SW 1271 (cell line): ENCODE data around the gene TREX2.
"Not testable (repeated sequence)": the region's sequence is repeated elsewhere in the genome, so short reads cannot be mapped to it uniquely, and the experiment has no call there.

Source experiments
- DNase-seq, 2 experiments: peaks; one replicate each; lab custom pipeline; 2025; lab: John Stamatoyannopoulos, UW

The TREX2 gene

DNA sequence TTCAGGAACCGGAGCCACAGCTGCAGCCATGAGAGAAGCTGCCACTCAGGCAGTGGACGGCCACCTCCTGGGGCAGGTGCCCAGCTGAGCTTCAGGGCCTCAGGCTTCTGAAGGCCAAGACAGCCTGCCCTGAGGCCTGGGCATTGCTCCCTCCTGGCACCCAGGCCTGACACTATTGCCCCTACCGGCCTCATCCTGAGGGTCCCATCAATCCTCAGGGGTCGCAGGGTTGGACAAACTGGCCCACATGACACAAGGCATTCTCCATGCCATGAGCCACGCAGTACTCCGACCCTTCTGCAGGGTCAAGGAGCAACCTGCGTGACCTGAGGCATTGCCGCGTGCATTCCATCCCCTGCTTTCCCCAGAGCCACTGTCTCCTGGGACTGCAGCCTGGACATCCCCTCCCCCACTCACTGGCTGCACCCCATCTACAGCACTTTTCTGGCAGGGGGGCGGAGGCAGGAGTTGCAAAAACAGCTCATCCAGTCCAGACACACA is 37.6 kb downstream of the TREX2 start:
- no peak for DNase-seq

DNA sequence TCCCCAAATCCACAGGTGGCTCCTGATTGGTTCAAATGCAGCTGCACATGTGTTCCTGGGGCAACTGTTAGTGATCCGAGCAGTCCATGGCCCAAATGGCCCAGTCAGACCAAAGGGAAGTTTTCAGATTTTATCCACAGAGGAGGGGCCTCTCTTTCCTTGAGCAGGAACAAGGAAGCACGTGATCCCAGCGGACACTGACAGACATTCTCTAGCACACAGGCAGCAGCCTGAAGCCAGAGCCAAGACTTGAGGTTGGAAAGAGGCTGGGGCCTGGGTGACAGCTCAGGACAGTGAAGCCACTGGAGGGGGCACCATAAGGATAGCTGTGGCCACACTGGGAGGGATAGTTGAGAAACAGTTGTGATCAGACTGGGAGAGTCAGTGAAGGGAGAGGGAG is 38.1 kb downstream of the TREX2 start:
- no peak for DNase-seq

DNA sequence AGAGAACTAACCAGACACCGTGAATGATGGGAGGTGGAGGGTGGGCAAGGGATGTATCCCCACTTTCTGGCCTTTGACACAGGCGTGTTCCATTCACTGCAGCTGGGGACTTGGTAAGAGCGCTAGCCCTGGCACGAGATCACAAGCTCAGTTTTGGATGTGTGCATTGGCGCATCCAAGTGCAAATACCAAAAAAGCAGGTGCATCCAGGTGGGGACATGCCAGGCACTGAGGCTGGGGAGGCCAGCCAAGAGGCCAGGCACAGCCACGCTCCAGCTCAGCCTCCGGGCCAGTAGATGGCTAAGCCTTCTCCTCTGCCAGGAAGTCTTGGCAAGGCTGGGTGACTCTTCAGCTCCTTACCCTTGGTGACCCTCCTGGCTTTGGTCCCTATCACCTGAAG is 39.0 kb downstream of the TREX2 start:
- DNase-seq, result no peak

DNA sequence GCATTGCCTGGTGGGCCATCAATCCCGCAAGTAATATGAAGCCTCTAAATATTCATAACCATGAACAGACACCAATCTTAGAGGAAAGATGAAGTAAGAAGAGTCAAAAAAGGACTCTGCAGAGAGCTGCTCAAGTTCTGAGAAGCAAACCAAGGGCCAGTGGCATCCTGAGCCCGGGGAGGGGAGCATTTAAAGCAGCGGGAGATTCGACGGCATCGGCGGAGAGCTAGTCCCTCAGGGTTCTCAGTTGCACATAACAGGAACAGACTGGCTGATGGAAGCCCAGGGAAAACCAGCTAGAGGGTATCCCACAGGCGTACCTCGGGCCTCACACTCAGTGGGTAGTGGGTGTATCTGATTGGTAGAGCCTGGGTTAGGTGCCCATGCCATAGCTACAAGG is 39.8 kb downstream of the TREX2 start:
- DNase-seq, result no peak

DNA sequence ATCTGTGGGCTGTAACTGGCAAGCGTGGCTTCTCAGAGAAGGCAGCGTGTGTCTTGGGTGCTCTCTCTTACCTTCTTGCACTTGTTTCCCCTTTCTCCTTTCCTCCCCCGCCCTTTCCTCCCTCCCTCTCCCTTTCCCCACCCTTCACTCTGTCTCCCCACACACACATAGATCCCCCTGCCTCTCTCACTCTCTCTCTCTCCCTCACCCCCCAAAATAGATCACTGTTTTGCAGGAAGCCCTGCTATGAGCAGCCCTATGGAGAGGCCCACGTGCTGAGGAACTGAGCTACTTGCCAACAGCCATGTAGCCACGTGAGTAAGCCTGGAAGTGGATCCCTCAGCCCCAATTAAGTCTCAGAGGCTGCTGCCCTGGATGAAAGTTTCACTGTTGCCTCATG is 40.4 kb downstream of the TREX2 start:
- DNase-seq, result no peak

DNA sequence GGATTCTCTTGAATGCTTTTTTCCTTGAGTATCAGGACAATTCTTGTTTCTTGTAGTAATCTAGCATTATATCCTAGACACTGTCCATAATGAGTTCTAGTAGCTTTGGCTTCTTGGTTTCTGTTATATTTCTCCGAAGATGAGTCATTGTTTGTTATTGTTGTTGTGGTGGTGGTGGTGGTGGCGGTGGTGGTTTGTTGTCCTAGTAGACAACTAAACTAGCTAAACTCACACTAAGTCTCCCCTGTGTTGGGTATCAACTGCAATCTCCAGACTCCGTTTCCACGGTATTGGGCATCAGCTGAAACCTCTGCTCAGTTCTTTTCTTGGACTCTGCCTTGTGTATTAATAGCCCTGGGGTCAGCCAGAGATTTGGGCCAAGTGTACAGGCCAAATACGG is 41.5 kb downstream of the TREX2 start:
- DNase-seq, result not testable (repeated sequence)

DNA sequence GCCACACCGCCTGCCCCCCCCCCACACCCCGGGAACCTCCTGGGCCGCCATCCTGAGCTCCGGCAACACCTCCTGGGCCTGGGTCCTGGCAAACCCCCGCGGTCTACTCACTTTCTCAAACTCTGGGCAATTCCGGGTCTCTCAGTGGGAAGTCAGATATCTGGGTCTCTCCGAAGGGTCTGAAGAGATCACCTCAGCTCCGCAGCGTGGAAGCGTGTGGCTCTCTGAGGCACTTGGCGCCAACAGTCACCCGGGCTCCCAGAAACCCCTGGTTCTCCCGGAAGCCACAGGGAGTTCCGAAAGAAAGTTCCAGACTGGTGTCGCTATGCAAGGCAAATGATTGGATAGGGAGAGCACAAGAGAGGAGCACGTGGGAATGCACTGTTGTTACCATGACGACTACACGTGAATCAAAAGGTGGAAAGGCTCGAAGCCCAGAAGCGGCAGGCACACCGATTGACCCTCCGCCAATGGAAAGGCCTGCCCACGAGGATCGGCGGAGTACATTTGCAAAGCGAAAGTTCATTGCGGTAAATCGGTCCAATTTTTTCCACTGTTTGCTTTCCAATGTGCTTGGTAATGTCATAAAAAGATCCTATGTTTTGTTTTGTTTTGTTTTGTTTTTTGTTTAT is 44.6 kb downstream of the TREX2 start, which contains the start of gene PNMA6E:
PNMA6E (minus strand) TSS at position 218 of the 632 bp plus-strand sequence. CDS start 2,501 bp downstream, outside the sequence.
- DNase-seq, result no peak

DNA sequence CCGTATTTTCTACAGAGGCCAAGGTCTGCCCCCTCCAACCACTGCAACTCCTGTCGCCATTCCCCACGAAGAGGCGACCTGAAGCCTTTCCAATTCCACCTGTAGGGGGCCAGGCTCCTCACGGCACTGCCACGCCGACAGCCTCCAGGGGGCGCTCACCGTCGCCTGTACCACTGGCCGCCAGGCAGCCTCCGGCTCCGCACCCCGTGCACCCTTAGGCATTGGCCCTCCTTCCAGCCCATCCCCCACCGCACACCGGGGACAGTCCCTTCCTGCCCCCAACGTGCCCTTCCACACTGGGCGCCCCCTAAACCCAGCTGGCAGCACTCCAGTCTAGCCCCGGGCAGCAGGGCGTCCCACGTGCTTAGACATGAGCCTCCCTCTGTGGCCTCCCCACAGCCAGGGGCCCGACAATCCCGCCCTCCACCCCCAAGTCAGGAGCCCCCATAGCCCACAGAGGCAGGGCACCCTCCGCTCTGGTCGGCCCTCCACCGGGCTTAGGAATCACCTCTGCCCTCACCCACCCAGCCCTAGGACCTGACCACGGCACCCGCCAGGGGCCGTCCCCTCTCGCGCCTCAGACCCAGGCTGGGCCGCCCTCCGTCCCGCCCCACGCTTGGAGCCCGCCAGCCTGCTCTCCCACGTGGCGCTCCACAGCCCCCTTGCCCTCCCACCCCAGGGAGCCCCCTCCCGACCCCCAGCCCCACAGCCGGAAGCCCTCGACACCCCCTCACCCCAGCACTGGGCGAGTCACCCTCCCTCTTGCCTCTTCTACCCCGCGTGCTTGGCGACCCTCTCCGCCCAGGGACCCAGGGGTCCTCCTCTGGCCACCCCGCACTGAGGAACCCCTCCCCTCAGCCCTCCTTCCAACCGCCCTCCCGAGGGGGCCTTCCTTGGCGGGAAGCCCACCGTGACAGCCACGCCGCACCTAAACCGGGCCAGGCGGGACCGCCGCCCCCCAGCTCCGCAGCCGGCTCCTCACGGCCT is 45.4 kb downstream of the TREX2 start:
- DNase-seq, result peak in 1 of 2 experiments; percentile 18

DNA sequence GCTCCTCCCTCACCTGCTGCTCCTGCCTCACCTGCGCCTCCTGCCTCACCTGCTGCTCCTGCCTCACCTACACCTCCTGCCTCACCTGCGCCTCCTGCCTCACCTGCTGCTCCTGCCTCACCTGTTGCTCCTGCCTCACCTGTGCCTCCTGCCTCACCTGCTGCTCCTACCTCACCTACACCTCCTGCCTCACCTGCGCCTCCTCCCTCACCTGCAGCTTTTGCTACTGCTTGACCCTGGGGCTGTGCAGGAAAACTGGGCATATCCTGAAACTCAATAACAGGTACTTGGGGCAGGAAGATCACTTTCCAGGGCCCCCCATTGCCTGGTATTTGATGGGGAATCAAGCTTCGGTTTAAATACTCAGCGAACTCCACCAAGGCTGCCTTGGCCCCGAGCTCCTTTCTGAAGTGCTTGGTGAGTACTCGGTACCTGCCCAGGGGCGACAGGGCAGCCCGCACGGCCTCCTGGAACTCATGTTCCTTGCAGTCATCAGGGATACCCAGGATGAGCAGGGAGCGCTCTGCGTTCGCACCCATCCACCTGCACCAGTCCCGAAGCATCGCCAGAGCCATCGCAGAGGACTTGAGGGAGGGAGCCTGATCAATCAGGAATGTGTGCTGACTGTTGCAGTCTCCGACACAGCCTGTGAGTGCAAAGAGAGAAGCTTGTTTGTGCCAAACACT is 47.4 kb downstream of the TREX2 start:
- DNase-seq, result no peak

DNA sequence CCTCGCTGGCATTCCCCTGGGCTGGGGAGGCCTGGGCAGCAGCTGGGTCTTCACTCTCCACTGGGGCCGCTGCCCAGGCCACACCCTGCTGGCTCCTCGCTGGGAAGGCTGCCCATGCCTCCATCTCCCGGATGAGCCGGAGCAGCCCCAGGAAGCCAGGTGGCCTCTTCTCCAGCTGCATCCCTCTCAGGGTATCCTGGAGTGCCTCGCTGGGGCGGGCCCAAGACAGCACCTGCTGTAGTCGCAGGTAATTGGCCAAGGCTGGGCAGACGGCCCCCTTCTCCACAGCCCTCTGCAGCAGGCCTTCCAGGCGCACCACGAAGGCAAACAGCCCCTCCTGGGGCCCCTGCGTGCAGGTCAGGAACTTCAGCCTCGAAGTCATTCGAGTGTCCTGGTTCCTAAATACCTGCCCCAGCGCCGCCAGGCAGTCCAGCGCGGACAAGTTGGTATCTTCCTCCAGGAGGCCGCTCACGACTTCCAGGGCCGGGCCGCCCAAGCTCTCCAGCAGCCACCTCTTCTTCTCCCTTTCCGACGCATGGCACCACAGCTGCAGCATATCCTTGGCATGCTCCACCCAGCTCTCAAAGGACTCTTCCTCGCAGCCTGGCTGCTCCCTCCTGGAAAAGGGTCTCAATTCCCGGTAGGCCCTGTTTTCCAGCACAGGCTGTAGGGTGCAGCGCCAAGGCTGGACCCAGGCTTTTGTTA is 48.4 kb downstream of the TREX2 start:
- DNase-seq, result no peak

DNA sequence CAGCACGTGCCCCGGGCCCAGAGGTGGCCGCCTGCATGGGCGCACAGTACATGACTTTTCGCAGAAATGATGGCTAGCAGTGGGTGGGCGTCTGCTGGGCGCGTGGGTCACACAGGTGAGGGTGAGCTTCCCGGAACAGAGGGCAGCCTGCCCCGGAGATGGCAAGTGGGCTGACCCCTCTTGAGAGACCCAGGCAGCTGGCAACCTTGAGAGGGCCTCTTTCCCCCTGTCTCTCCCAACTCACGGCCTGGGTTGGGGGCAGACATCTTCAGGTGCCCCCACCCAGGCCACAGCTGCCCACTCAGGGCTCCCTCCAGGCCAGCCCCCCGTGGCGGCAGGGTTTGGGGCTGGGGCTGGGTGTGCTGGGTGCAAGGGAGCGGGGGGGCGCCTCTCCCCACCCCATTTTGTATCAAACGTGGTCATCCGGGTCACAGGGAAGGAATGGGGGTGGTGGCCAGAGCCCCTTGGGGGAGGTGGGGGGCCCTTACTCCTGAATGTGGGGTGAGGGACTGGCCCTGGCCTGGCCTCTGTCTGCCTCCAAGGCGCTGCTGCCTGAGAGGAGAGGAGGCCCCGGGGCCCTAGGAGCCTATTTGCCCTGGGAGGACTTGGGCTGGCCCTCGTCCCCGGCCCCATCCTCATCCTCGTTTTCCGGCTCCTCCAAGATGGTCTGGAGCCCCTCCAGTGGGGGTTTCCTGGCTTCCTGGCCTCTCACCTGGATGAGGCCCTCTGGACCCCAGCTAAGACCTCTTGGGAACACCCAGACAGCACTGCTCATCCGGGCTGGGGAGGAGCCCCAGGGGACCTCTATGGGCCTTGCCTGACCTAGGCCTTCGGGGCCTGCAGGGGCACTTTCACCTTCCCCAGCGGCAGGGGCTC is 49.3 kb downstream of the TREX2 start:
- no peak for DNase-seq

DNA sequence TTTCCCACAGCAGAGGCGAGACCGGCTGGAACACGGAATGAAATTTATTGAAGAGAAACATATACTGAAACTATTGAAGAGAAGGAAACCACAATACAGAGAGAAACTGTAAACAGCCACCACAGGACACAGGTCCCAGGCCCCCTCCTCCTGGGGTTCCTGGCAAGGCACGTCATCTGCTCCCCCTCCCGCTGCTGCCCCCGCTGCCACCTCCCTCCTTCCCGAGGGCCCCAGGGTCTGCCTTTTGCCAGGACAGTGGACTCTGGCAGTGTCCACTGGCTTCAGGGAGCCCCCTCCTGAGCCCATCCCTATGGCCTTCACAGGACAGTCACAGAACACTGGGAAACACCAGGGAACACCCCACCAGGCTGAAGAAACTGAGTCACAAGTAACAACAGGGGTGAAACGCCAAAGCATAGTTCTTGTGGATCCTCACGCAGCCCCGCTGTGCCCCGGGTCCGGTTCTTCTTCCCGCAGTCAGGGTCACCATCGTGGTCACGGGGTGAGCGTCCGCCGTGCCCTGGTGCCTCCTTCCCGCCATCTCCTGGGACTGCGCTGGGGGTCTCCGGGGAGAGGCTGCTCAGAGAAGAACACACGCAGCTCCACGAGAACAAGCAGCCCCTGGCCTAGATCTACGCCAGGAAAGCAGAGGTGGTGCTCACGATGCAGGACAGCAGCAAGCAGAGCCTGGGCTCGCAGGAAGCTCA is 50.1 kb downstream of the TREX2 start:
- no peak for DNase-seq

DNA sequence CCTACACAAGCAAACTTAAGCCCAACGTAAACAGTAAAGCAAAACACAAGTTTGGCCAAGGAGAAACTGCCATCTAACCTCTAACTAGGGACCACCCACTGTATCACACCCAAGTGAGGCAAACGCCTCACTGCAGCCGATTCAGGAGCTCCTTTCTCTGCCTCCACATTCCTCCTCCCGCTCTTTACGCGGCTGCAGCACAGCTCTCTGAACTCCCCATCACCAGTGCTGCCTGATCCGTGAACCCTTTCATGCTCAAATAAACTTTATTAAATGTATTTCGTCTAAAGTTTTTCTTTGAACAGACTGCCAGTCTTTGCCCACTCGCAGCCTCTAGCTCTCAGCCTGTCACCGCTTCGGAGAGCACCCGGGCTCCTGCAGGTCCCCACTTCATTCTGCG is 51.2 kb downstream of the TREX2 start:
- DNase-seq, result no peak
